Measurements from ENCODE around the gene POLR3H. TPM values are rescaled to one million over a fixed set of nuclear protein-coding genes. Genes with fewer than 3 reads are reported as not detected.

POLR3H gene
- total and polyA plus RNA-seq, 10 of the 15 experiments (the other 5 are each of a cell fraction or from before 2014, with no cell fraction given): 3.5 to 62.7 (median 24.6) TPM

GRCh38 chr22:41532908-41533825 is 11.1 kb downstream of the POLR3H start:
- Histone ChIP-seq H3K79me2 (ENCODE audit: control insufficient read depth, insufficient read depth, low read length) (no peaks in the 10 kb centered on the region), H3K4me3 (no peak overlapping the region), H3K4me2 (ENCODE audit: control insufficient read depth, insufficient read depth) (no peak overlapping the region), H3K4me1 (ENCODE audit: control insufficient read depth, insufficient read depth, low read length) (no peaks in the 10 kb centered on the region), H2AFZ (ENCODE audit: control insufficient read depth, low read depth, low read length) (no peak overlapping the region), H3K27ac (ENCODE audit: control insufficient read depth, insufficient read depth) (no peak overlapping the region), H3K36me3 (ENCODE audit: control insufficient read depth in 2 of 2, insufficient read depth in 2 of 2, low read length in 1 of 2) (peaks cover 28 to 30% of the 10 kb centered on the region in 2 experiments), H3K27me3 (replicated peaks in 1 of 2; ENCODE audit: control insufficient read depth in 2 of 2, insufficient read depth in 2 of 2, low read length in 1 of 2) (no peaks in the 10 kb centered on the region), H3K9ac (ENCODE audit: control insufficient read depth, insufficient read depth, low read length) (no peak overlapping the region), H4K20me1 (ENCODE audit: control insufficient read depth, insufficient read depth) (no peaks in the 10 kb centered on the region; the same call in 1 of the 2 replicates), H3K9me3 (replicated peaks; ENCODE audit: control insufficient read depth, insufficient read depth, low read length) (no peaks in the 10 kb centered on the region)
- no TSS peak for BruUV-seq (replicated peaks)
- intact Hi-C loops (cut with micrococcal nuclease; ENCODE audit: unreplicated experiment) (loop anchor here (1.0 kb wide), 1 partner anchor 130 kb away; no protein-coding TSS in a partner anchor), in situ Hi-C loops (cut with MboI) (no loop called here)
- SMC1A ChIA-PET (ENCODE audit: uncharacterized antibody, unreplicated experiment): interaction anchor here (0.8 to 1.1 kb wide), 2 partner anchors 129 to 131 kb away, joined by 3 to 6 read pairs; no protein-coding TSS in a partner anchor
- peak; percentile 78 for FAIRE-seq
- POLR2A ChIA-PET: no interaction called here
- ATAC-seq: peak; percentile 94
- no peak for DNase-seq (ENCODE audit: low read depth, low spot score)
- WGBS (ENCODE audit: insufficient coverage, insufficient replicate concordance, low lambda C conversion rate, missing lambda C conversion rate): 44% methylated on average over 19 of the region's 19 CpGs
- RAD21 ChIA-PET (ENCODE audit: unreplicated experiment): interaction anchor here (1.0 to 1.2 kb wide), 2 partner anchors 129 to 131 kb away, joined by 6 to 9 read pairs; no protein-coding TSS in a partner anchor
- CTCF ChIA-PET: interaction anchor here (0.6 to 2.3 kb wide), 16 partner anchors 8 to 145 kb away, joined by 3 to 27 read pairs (median 3); partner anchors contain the start of gene POLR3H
- TF ChIP-seq NFXL1 (IDR thresholded peaks at IDR 0.05; ENCODE audit: borderline replicate concordance) (no peak), ZBTB33 (IDR thresholded peaks at IDR 0.05) (no peak), CEBPB (IDR thresholded peaks at IDR 0.05; ENCODE audit: borderline replicate concordance in 1 of 2, low read depth in 2 of 2, low read length in 2 of 2) (no peak), MEF2A (IDR thresholded peaks at IDR 0.05; ENCODE audit: insufficient read depth, low read depth, low read length) (no peak), ESRRA (IDR thresholded peaks at IDR 0.05; ENCODE audit: low read length) (no peak), TAF1 (IDR thresholded peaks at IDR 0.05; ENCODE audit: borderline replicate concordance, low read depth, low read length) (no peak), CBX5 (IDR thresholded peaks at IDR 0.05; ENCODE audit: low read depth) (no peak), POU2F2 (IDR thresholded peaks at IDR 0.05; ENCODE audit: borderline replicate concordance, low read depth, low read length) (no peak), PAX5 (IDR thresholded peaks at IDR 0.05; ENCODE audit: borderline replicate concordance, low read depth, low read length) (no peak), MYC (IDR thresholded peaks at IDR 0.05; ENCODE audit: insufficient read depth, insufficient read length, insufficient replicate concordance, low read length, severe bottlenecking) (no peak), PRDM15 (CRISPR knock-in tag; IDR thresholded peaks at IDR 0.05) (no peak), ZBTB11 (CRISPR knock-in tag; IDR thresholded peaks at IDR 0.05) (no peak), MTA2 (IDR thresholded peaks at IDR 0.05; ENCODE audit: low read depth) (no peak)

Data from GM12878 (cell line).